Measurements from ENCODE around the gene GALM.

GALM gene

DNA sequence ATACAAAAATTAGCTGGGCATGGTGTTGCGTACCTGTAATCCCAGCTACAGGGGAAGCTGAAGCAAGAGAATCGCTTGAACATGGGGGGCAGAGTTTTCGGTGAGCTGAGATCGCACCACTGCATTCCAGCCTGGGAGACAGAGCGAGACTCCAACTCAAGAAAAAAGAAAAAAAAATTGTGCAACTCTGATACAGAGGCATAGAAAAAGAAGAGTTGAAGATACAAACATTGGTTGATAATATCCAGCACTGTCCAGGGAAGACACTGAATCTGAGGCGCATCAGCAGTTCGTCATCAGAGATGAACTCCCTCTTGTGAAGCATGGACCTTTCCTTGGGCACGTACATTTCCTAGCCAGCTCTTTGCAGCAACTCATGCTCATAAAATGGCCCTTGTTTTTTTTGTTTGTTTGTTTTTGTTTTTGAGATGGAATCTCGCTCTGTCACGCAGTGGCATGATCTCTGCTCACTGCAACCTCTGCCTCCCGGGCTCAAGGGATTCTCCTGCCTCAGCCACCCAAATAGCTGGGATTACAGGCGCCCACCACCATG lies 16.7 kb upstream of the GALM start:
- ChIA-PET CTCF (no interaction called here), POLR2A (ENCODE audit: low non-redundant PET) (no interaction called here)
- TF ChIP-seq, protein P1, sequence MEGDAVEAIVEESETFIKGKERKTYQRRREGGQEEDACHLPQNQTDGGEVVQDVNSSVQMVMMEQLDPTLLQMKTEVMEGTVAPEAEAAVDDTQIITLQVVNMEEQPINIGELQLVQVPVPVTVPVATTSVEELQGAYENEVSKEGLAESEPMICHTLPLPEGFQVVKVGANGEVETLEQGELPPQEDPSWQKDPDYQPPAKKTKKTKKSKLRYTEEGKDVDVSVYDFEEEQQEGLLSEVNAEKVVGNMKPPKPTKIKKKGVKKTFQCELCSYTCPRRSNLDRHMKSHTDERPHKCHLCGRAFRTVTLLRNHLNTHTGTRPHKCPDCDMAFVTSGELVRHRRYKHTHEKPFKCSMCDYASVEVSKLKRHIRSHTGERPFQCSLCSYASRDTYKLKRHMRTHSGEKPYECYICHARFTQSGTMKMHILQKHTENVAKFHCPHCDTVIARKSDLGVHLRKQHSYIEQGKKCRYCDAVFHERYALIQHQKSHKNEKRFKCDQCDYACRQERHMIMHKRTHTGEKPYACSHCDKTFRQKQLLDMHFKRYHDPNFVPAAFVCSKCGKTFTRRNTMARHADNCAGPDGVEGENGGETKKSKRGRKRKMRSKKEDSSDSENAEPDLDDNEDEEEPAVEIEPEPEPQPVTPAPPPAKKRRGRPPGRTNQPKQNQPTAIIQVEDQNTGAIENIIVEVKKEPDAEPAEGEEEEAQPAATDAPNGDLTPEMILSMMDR (conservative IDR thresholded peaks at IDR 0.05; ENCODE audit: low read depth), result no peak
- H3K27ac ChIP-seq, result no peak overlapping the region
- DNase-seq (ENCODE audit: low spot score), result no peak

DNA sequence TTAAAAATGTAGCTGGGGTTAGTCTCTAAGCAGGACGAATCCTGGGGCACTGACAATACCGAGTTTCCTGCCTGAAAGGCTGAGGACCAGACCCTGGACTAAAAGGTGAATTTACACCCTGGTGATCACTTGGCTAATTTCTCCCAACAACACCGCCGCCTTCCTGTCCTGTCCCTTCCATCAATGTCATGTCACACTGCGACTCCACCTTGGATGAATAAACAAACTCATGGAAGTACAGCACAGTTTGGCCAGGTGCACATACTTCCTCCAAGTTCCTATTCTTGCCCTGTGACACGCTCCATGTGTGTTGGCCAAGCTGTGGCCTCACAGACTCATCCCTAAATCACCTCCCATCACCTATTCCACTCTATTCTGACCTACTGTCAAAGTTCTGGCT lies 15.9 kb upstream of the GALM start:
- H3K27ac ChIP-seq, result no peak overlapping the region
- TF ChIP-seq, protein P1 (conservative IDR thresholded peaks at IDR 0.05; ENCODE audit: low read depth), result no peak
- ChIA-PET CTCF (no interaction called here), POLR2A (ENCODE audit: low non-redundant PET) (no interaction called here)
- no peak for DNase-seq (ENCODE audit: low spot score)

DNA sequence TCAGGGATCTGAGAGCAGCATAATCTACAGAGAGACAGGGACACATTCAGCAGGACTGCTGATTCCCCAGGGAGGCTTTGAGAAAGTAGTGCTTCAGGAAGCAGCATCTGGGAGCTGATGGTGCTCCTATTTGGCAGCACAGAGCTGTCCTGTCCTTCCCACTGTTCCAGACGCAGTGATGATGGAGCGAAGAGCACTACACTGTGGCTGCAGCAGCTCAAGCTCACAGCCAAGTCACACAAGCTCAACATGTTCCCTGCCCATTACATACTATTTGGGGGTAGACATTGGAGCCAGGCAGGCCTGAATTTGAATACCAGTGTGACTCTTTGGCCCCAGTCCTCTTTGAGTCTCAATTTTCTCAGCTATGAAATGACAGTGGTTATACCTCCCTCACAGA lies 15.2 kb upstream of the GALM start:
- ChIA-PET CTCF (interaction anchor here (0.7 kb wide), 1 partner anchor 17 kb away, joined by 3 read pairs; no protein-coding TSS in a partner anchor), POLR2A (ENCODE audit: low non-redundant PET) (no interaction called here)
- no peak overlapping the region for H3K27ac ChIP-seq
- DNase-seq (ENCODE audit: low spot score), result no peak
- TF ChIP-seq, protein P1 (conservative IDR thresholded peaks at IDR 0.05; ENCODE audit: low read depth), result no peak

- ChIA-PET POLR2A (ENCODE audit: low non-redundant PET) (no interaction called here), CTCF (interaction anchor here (0.6 kb wide), 1 partner anchor 25 kb away, joined by 4 read pairs; no protein-coding TSS in a partner anchor)
- no peak overlapping the region for H3K27ac ChIP-seq
- DNase-seq (ENCODE audit: low spot score), result no peak
- TF ChIP-seq, protein P1 (conservative IDR thresholded peaks at IDR 0.05; ENCODE audit: low read depth), result no peak
Observed at GRCh38 chr2:38652431-38653273, 13.3 kb upstream of the GALM start.

DNA sequence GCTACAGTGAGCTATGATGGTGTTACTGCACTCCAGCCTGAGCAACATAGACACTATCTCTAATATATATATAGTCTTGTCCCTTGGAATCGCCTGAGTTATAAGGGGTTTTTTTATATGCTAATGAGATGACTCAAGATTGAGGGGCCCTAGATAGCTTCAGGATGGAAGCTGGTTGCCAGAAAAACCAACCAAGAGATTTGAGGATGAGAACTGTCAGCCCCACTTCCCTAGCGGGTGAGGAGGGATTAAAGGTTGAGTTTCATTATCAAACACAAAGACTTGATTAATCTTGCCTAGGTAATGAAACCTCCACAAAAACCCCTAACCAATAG lies 12.6 kb upstream of the GALM start:
- no peak overlapping the region for H3K27ac ChIP-seq
- ChIA-PET POLR2A (ENCODE audit: low non-redundant PET) (no interaction called here), CTCF (interaction anchor here (0.6 kb wide), 2 partner anchors 24 to 714 kb away, joined by 4 to 6 read pairs; no protein-coding TSS in a partner anchor)
- TF ChIP-seq, protein P1 (conservative IDR thresholded peaks at IDR 0.05; ENCODE audit: low read depth), result no peak
- DNase-seq (ENCODE audit: low spot score), result no peak

DNA sequence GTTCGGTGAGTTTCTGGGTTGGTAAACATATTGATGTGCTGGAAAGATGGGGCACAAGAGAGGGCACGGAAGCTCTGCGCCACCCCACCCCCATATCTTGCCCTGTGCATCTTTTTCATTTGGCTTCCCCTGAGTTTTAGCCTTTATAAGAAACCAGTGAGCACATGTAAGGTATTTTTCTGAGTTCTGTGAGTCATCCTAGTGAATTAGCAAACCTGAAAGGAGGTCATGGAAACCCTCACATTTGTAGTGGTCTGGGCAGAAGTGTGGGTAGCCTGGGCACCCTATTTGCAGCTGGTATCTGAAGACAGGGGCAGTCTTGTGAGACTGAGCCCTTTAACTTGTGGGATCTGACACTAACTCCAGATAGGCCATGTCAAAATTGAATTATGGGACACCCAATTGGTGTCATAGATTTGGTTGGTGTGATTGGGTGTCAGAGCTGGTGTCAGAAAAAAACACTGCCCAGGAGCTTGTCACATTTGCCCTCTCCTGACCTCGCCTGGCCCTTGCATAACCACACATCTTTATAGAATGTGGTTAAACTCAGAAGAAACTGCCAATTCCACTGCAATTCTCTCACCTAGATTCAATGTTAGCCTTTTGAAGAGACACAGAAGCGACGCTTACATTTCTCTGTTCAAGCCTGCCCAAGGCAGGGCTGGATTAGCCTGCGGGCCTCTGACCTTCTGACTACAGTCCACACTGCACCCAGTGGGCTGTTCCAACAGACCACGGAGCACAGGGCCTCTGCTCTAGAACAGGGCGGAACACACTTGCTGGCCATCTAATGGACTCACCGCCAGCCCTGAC lies 12.0 kb upstream of the GALM start:
- TF ChIP-seq, protein P1 (conservative IDR thresholded peaks at IDR 0.05; ENCODE audit: low read depth), result no peak
- ChIA-PET POLR2A (ENCODE audit: low non-redundant PET) (no interaction called here), CTCF (interaction anchor here (0.6 kb wide), 1 partner anchor 714 kb away, joined by 6 read pairs; no protein-coding TSS in a partner anchor)
- DNase-seq (ENCODE audit: low spot score), result peak; percentile 27
- no peak overlapping the region for H3K27ac ChIP-seq
